HG02970 (cell line): ENCODE measurements around the gene DNAJC11.
"Not testable (repeated sequence)": the region's sequence is repeated elsewhere in the genome, so short reads cannot be mapped to it uniquely, and the experiment has no call there.

Experiments used
- ATAC-seq: cut with Tn5 transposase; IDR thresholded peaks from one replicate; pipeline ENCODE4 v1.9.1; 2021; ENCODE audit warnings: mild to moderate bottlenecking, moderate library complexity, moderate number of reproducible peaks; ENCODE audit not compliant: unreplicated experiment, low FRiP score

The DNAJC11 gene

GRCh38 chr1:6699915-6700314 lies 1.7 kb downstream of the DNAJC11 start:
- ATAC-seq, result not testable (repeated sequence)

GRCh38 chr1:6695868-6696267 lies 5.7 kb downstream of the DNAJC11 start:
- no peak for ATAC-seq

- ATAC-seq, result no peak
Observed at GRCh38 chr1:6694121-6694713, 7.4 kb downstream of the DNAJC11 start.

GRCh38 chr1:6692956-6693355 lies 8.7 kb downstream of the DNAJC11 start:
- no peak for ATAC-seq

- no peak for ATAC-seq
Observed at GRCh38 chr1:6691507-6691906, 10.1 kb downstream of the DNAJC11 start.

GRCh38 chr1:6690186-6690585 lies 11.4 kb downstream of the DNAJC11 start:
- ATAC-seq, result no peak

- ATAC-seq, result no peak
Observed at GRCh38 chr1:6688757-6689156, 12.9 kb downstream of the DNAJC11 start.

- ATAC-seq, result no peak
Observed at GRCh38 chr1:6688001-6688400, 13.6 kb downstream of the DNAJC11 start.

GRCh38 chr1:6686294-6686693 lies 15.3 kb downstream of the DNAJC11 start:
- no peak for ATAC-seq

GRCh38 chr1:6685381-6685780 lies 16.2 kb downstream of the DNAJC11 start:
- no peak for ATAC-seq

- no peak for ATAC-seq
Observed at GRCh38 chr1:6683434-6683833, 18.2 kb downstream of the DNAJC11 start.

- no peak for ATAC-seq
Observed at GRCh38 chr1:6675941-6676340, 25.7 kb downstream of the DNAJC11 start.

- ATAC-seq, result no peak
Observed at GRCh38 chr1:6674771-6675170, 26.8 kb downstream of the DNAJC11 start.

GRCh38 chr1:6673816-6674398 lies 27.7 kb downstream of the DNAJC11 start:
- no peak for ATAC-seq

GRCh38 chr1:6672558-6672957 lies 29.1 kb downstream of the DNAJC11 start:
- no peak for ATAC-seq

- ATAC-seq, result no peak
Observed at GRCh38 chr1:6668503-6668902, 33.1 kb downstream of the DNAJC11 start.

- no peak for ATAC-seq
Observed at GRCh38 chr1:6667139-6667538, 34.5 kb downstream of the DNAJC11 start.

- ATAC-seq, result no peak
Observed at GRCh38 chr1:6666696-6667095, 34.9 kb downstream of the DNAJC11 start.

- ATAC-seq, result not testable (repeated sequence)
Observed at GRCh38 chr1:6662468-6662867, 39.1 kb downstream of the DNAJC11 start.

GRCh38 chr1:6660415-6661049 lies 41.1 kb downstream of the DNAJC11 start:
- no peak for ATAC-seq

- ATAC-seq, result no peak
Observed at GRCh38 chr1:6658359-6659060, 43.1 kb downstream of the DNAJC11 start.
